ENCODE results near the gene FAM50B.

DNA sequence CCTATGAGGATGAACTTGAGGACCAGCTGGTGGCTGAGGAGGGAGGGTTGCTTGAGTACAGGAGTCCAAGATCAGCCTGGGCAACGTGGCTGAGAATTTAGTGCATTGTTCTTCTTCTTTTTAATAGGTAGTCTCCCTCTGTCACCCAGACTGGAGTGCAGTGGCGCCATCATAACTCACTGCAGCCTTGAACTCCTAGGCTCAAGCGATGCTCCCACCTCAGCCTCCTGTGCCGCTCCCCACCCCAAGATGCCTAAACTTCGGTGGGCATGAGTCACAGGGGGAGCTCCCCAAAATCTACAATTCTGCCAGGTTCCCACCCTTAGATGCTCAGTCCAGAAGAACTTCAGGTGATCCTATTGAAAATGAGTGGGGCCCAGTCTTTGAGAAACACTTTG, 21.4 kb downstream of the FAM50B start:
- TF ChIP-seq POLR2A (IDR thresholded peaks at IDR 0.05) = no peak
- TF ChIP-seq, protein P1, sequence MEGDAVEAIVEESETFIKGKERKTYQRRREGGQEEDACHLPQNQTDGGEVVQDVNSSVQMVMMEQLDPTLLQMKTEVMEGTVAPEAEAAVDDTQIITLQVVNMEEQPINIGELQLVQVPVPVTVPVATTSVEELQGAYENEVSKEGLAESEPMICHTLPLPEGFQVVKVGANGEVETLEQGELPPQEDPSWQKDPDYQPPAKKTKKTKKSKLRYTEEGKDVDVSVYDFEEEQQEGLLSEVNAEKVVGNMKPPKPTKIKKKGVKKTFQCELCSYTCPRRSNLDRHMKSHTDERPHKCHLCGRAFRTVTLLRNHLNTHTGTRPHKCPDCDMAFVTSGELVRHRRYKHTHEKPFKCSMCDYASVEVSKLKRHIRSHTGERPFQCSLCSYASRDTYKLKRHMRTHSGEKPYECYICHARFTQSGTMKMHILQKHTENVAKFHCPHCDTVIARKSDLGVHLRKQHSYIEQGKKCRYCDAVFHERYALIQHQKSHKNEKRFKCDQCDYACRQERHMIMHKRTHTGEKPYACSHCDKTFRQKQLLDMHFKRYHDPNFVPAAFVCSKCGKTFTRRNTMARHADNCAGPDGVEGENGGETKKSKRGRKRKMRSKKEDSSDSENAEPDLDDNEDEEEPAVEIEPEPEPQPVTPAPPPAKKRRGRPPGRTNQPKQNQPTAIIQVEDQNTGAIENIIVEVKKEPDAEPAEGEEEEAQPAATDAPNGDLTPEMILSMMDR (IDR thresholded peaks at IDR 0.05) = no peak

Measured in esophagus squamous epithelium (tissue), 4 donors.